ENCODE measurements around the gene LEF1. TPM values are rescaled to one million over a fixed set of nuclear protein-coding genes. Genes with fewer than 3 reads are reported as not detected.

The LEF1 gene
- total RNA-seq, 1 experiment from 2014 or later = 2.8 TPM

GRCh38 chr4:108078024-108078733 lies 90.6 kb downstream of the LEF1 start:
- H3K27me3 ChIP-seq (ENCODE audit: insufficient read depth, low read depth) = no peaks in the 10 kb centered on the region
- H3K9me2 ChIP-seq (ENCODE audit: insufficient read depth) = no peaks in the 10 kb centered on the region
- no peaks in the 10 kb centered on the region for H3K36me3 ChIP-seq (ENCODE audit: low read depth)
- H3K9me3 ChIP-seq (ENCODE audit: insufficient read depth, low read depth) = no peaks in the 10 kb centered on the region
- H3K4me2 ChIP-seq = no peak overlapping the region
- H3K79me2 ChIP-seq (ENCODE audit: low read depth) = no peaks in the 10 kb centered on the region
- no peak overlapping the region for H3K27ac ChIP-seq
- TF ChIP-seq CTCF (conservative IDR thresholded peaks at IDR 0.05) = no peak
- TF ChIP-seq EZH2 (IDR thresholded peaks at IDR 0.05; ENCODE audit: low read depth) = no peak
- ChIA-PET POLR2A (ENCODE audit: unreplicated experiment) (no interaction called here), CTCF (no interaction called here)
- no peaks in the 10 kb centered on the region for H3K4me1 ChIP-seq (replicated peaks; ENCODE audit: insufficient read depth)
- no peak overlapping the region for H3K4me3 ChIP-seq
- DNase-seq = no peak
- H4K20me1 ChIP-seq (ENCODE audit: insufficient read depth) = no peaks in the 10 kb centered on the region
- intact Hi-C loops (cut with micrococcal nuclease; ENCODE audit: unreplicated experiment) = no loop called here
- H2AFZ ChIP-seq = no peak overlapping the region
- H3F3A ChIP-seq (ENCODE audit: insufficient read depth, low read depth) = no peaks in the 10 kb centered on the region
- BruUV-seq (replicated peaks) = no TSS peak

GRCh38 chr4:108072300-108072699 lies 96.4 kb downstream of the LEF1 start:
- H3K4me1 ChIP-seq (replicated peaks; ENCODE audit: insufficient read depth) = no peaks in the 10 kb centered on the region
- CTCF ChIA-PET = no interaction called here
- no peak overlapping the region for H2AFZ ChIP-seq
- H4K20me1 ChIP-seq (ENCODE audit: insufficient read depth) = no peaks in the 10 kb centered on the region
- no peaks in the 10 kb centered on the region for H3F3A ChIP-seq (ENCODE audit: insufficient read depth, low read depth)
- no peaks in the 10 kb centered on the region for H3K9me2 ChIP-seq (ENCODE audit: insufficient read depth)
- no peaks in the 10 kb centered on the region for H3K9me3 ChIP-seq (ENCODE audit: insufficient read depth, low read depth)
- no peak overlapping the region for H3K4me2 ChIP-seq
- no peak for TF ChIP-seq EZH2 (IDR thresholded peaks at IDR 0.05; ENCODE audit: low read depth)
- no peak for DNase-seq
- H3K27me3 ChIP-seq (ENCODE audit: insufficient read depth, low read depth) = no peaks in the 10 kb centered on the region
- H3K79me2 ChIP-seq (ENCODE audit: low read depth) = no peaks in the 10 kb centered on the region
- no peaks in the 10 kb centered on the region for H3K36me3 ChIP-seq (ENCODE audit: low read depth)
- intact Hi-C loops (cut with micrococcal nuclease; ENCODE audit: unreplicated experiment) = no loop called here
- POLR2A ChIA-PET (ENCODE audit: unreplicated experiment) = no interaction called here
- no TSS peak for BruUV-seq (replicated peaks)
- no peak overlapping the region for H3K27ac ChIP-seq
- no peak overlapping the region for H3K4me3 ChIP-seq

- no peak overlapping the region for H2AFZ ChIP-seq
- no peak overlapping the region for H3K4me2 ChIP-seq
- H3F3A ChIP-seq (ENCODE audit: insufficient read depth, low read depth) = no peaks in the 10 kb centered on the region
- no peak for DNase-seq
- H3K4me3 ChIP-seq = no peak overlapping the region
- no peaks in the 10 kb centered on the region for H3K27me3 ChIP-seq (ENCODE audit: insufficient read depth, low read depth)
- ChIA-PET POLR2A (ENCODE audit: unreplicated experiment) (no interaction called here), CTCF (no interaction called here)
- TF ChIP-seq EZH2 (IDR thresholded peaks at IDR 0.05; ENCODE audit: low read depth) (no peak), CTCF (conservative IDR thresholded peaks at IDR 0.05) (no peak)
- BruUV-seq (replicated peaks) = no TSS peak
- H3K27ac ChIP-seq = no peak overlapping the region
- no peaks in the 10 kb centered on the region for H3K9me3 ChIP-seq (ENCODE audit: insufficient read depth, low read depth)
- no peaks in the 10 kb centered on the region for H3K4me1 ChIP-seq (replicated peaks; ENCODE audit: insufficient read depth)
- no peaks in the 10 kb centered on the region for H3K9me2 ChIP-seq (ENCODE audit: insufficient read depth)
- H3K79me2 ChIP-seq (ENCODE audit: low read depth) = no peaks in the 10 kb centered on the region
- no peaks in the 10 kb centered on the region for H3K36me3 ChIP-seq (ENCODE audit: low read depth)
- H4K20me1 ChIP-seq (ENCODE audit: insufficient read depth) = no peaks in the 10 kb centered on the region
- intact Hi-C loops (cut with micrococcal nuclease; ENCODE audit: unreplicated experiment) = no loop called here
These were observed 98.0 kb downstream of the LEF1 start for GRCh38 chr4:108070775-108071174.

GRCh38 chr4:108068442-108068841 lies 100.3 kb downstream of the LEF1 start:
- H3K4me3 ChIP-seq = no peak overlapping the region
- H2AFZ ChIP-seq = no peak overlapping the region

More at GRCh38 chr4:108068442-108068841, 100.3 kb downstream of the LEF1 start:
- BruUV-seq (replicated peaks) = no TSS peak
- H3K4me1 ChIP-seq (replicated peaks; ENCODE audit: insufficient read depth) = no peaks in the 10 kb centered on the region
- CTCF ChIA-PET = no interaction called here
- H3F3A ChIP-seq (ENCODE audit: insufficient read depth, low read depth) = no peaks in the 10 kb centered on the region
- DNase-seq = no peak
- H3K36me3 ChIP-seq (ENCODE audit: low read depth) = no peaks in the 10 kb centered on the region
- intact Hi-C loops (cut with micrococcal nuclease; ENCODE audit: unreplicated experiment) = no loop called here
- H3K9me3 ChIP-seq (ENCODE audit: insufficient read depth, low read depth) = no peaks in the 10 kb centered on the region
- no peaks in the 10 kb centered on the region for H3K27me3 ChIP-seq (ENCODE audit: insufficient read depth, low read depth)
- TF ChIP-seq CTCF (conservative IDR thresholded peaks at IDR 0.05) (no peak), EZH2 (IDR thresholded peaks at IDR 0.05; ENCODE audit: low read depth) (no peak)
- POLR2A ChIA-PET (ENCODE audit: unreplicated experiment) = no interaction called here
- no peaks in the 10 kb centered on the region for H3K79me2 ChIP-seq (ENCODE audit: low read depth)
- no peaks in the 10 kb centered on the region for H3K9me2 ChIP-seq (ENCODE audit: insufficient read depth)
- H4K20me1 ChIP-seq (ENCODE audit: insufficient read depth) = no peaks in the 10 kb centered on the region
- H3K4me2 ChIP-seq = no peak overlapping the region
- no peak overlapping the region for H3K27ac ChIP-seq
